Measurements from ENCODE around the gene CDC14B. TPM values are rescaled to one million over a fixed set of nuclear protein-coding genes. Genes with fewer than 3 reads are reported as not detected.

Gene CDC14B
- total RNA-seq, 1 experiment from 2014 or later, result 29.8 TPM

- Mint-ChIP-seq H3K27ac (ENCODE audit: unreplicated experiment) (no peak overlapping the region), H3K27me3 (ENCODE audit: unreplicated experiment) (no peaks in the 10 kb centered on the region), H3K4me1 (ENCODE audit: low read depth, unreplicated experiment) (no peaks in the 10 kb centered on the region), H3K9me3 (ENCODE audit: low read depth, unreplicated experiment) (no peaks in the 10 kb centered on the region), H3K4me3 (ENCODE audit: low read depth, unreplicated experiment) (no peak overlapping the region), H3K36me3 (ENCODE audit: insufficient read depth, unreplicated experiment) (no peaks in the 10 kb centered on the region)
- CTCF ChIA-PET, result no interaction called here
- TF ChIP-seq CTCF (IDR thresholded peaks at IDR 0.05; ENCODE audit: unreplicated experiment), result no peak
- intact Hi-C loops (cut with micrococcal nuclease; ENCODE audit: unreplicated experiment), result no loop called here
- DNase-seq, result no peak
- no TSS peak for BruUV-seq (replicated peaks)
These were observed 79.5 kb downstream of the CDC14B start for GRCh38 chr9:96540106-96540505.

DNA sequence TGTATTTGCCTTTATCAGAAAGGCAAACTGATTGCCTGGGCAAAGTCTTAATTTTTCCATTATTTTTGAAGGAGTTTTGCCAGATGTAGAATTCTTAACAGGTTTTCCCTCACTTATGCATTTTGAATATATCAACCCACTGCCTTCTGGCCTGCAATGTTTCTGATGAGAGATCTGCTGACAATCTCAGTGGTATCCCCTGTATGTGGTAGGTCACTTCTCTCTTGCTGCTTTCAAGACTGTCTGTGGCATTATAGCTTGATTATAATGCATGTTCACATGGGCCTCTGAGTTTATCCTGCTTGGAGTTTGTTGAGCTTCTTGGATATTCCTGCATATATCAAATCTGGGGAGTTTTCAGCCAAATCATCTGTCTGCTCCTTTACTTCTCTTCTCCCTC is 87.5 kb downstream of the CDC14B start:
- H3K4me3 Mint-ChIP-seq (ENCODE audit: low read depth, unreplicated experiment), result no peak overlapping the region
- H3K4me1 Mint-ChIP-seq (ENCODE audit: low read depth, unreplicated experiment), result no peaks in the 10 kb centered on the region
- no peak overlapping the region for H3K27ac Mint-ChIP-seq (ENCODE audit: unreplicated experiment)
- no TSS peak for BruUV-seq (replicated peaks)
- CTCF ChIA-PET, result no interaction called here
- peaks cover 7% of the 10 kb centered on the region for H3K36me3 Mint-ChIP-seq (ENCODE audit: insufficient read depth, unreplicated experiment)
- no peaks in the 10 kb centered on the region for H3K27me3 Mint-ChIP-seq (ENCODE audit: unreplicated experiment)
- no peaks in the 10 kb centered on the region for H3K9me3 Mint-ChIP-seq (ENCODE audit: low read depth, unreplicated experiment)
- no peak for DNase-seq
- intact Hi-C loops (cut with micrococcal nuclease; ENCODE audit: unreplicated experiment), result no loop called here
- TF ChIP-seq CTCF (IDR thresholded peaks at IDR 0.05; ENCODE audit: unreplicated experiment), result no peak

GRCh38 chr9:96524764-96525163 is 94.9 kb downstream of the CDC14B start:
- Mint-ChIP-seq H3K4me3 (ENCODE audit: low read depth, unreplicated experiment) (no peak overlapping the region), H3K9me3 (ENCODE audit: low read depth, unreplicated experiment) (no peaks in the 10 kb centered on the region), H3K36me3 (ENCODE audit: insufficient read depth, unreplicated experiment) (no peaks in the 10 kb centered on the region), H3K27ac (ENCODE audit: unreplicated experiment) (no peak overlapping the region), H3K27me3 (ENCODE audit: unreplicated experiment) (no peaks in the 10 kb centered on the region), H3K4me1 (ENCODE audit: low read depth, unreplicated experiment) (no peaks in the 10 kb centered on the region)
- no peak for DNase-seq
- no TSS peak for BruUV-seq (replicated peaks)
- TF ChIP-seq CTCF (IDR thresholded peaks at IDR 0.05; ENCODE audit: unreplicated experiment), result no peak
- CTCF ChIA-PET, result no interaction called here
- intact Hi-C loops (cut with micrococcal nuclease; ENCODE audit: unreplicated experiment), result no loop called here

- no peak for TF ChIP-seq CTCF (IDR thresholded peaks at IDR 0.05; ENCODE audit: unreplicated experiment)
- H3K36me3 Mint-ChIP-seq (ENCODE audit: insufficient read depth, unreplicated experiment), result no peaks in the 10 kb centered on the region
- H3K27ac Mint-ChIP-seq (ENCODE audit: unreplicated experiment), result no peak overlapping the region
- no peaks in the 10 kb centered on the region for H3K4me1 Mint-ChIP-seq (ENCODE audit: low read depth, unreplicated experiment)
- BruUV-seq (replicated peaks), result no TSS peak
- no peaks in the 10 kb centered on the region for H3K27me3 Mint-ChIP-seq (ENCODE audit: unreplicated experiment)
- CTCF ChIA-PET, result no interaction called here
- intact Hi-C loops (cut with micrococcal nuclease; ENCODE audit: unreplicated experiment), result no loop called here
- no peak for DNase-seq
- no peaks in the 10 kb centered on the region for H3K9me3 Mint-ChIP-seq (ENCODE audit: low read depth, unreplicated experiment)
- no peak overlapping the region for H3K4me3 Mint-ChIP-seq (ENCODE audit: low read depth, unreplicated experiment)
These were observed 95.6 kb downstream of the CDC14B start for GRCh38 chr9:96524045-96524444.

DNA sequence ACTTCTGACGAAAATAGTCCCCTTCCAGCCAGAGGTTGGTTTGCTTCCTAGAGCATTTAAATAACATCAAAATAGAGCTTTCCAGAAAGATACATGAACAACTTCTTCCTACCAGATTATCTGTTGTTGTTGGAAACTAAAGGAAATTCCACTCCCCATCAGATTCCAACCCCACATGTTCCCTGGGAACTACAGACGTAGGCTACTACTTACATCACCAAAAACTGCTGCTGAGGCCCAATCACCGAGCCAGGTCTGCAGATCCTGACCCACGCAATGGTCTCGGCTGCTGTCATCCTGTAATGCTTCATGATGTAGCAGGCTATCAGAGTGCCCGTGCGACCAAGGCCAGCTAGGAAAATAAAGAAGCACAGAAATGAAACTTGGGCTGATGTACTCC is 96.3 kb downstream of the CDC14B start:
- H3K27me3 Mint-ChIP-seq (ENCODE audit: unreplicated experiment), result no peaks in the 10 kb centered on the region
- CTCF ChIA-PET, result no interaction called here
- no peaks in the 10 kb centered on the region for H3K36me3 Mint-ChIP-seq (ENCODE audit: insufficient read depth, unreplicated experiment)
- no TSS peak for BruUV-seq (replicated peaks)
- no peaks in the 10 kb centered on the region for H3K4me1 Mint-ChIP-seq (ENCODE audit: low read depth, unreplicated experiment)
- DNase-seq, result no peak
- intact Hi-C loops (cut with micrococcal nuclease; ENCODE audit: unreplicated experiment), result no loop called here
- no peak overlapping the region for H3K4me3 Mint-ChIP-seq (ENCODE audit: low read depth, unreplicated experiment)
- H3K27ac Mint-ChIP-seq (ENCODE audit: unreplicated experiment), result no peak overlapping the region
- TF ChIP-seq CTCF (IDR thresholded peaks at IDR 0.05; ENCODE audit: unreplicated experiment), result no peak
- H3K9me3 Mint-ChIP-seq (ENCODE audit: low read depth, unreplicated experiment), result no peaks in the 10 kb centered on the region

Data from Calu3 (cell line).